ENCODE data around the gene KDELR3.

- TF ChIP-seq CTCF (conservative IDR thresholded peaks at IDR 0.05; ENCODE audit: low read length) (no peak), EZH2phosphoT487 (IDR thresholded peaks at IDR 0.05; ENCODE audit: borderline replicate concordance, low read depth, low read length) (no peak)
Observed at GRCh38 chr22:38423512-38424503, 44.1 kb upstream of the KDELR3 start.

All from OCI-LY7 (cell line).